Astrocyte (in vitro differentiated cells and primary cell): Measurements from ENCODE around the gene PIAS3. TPM values are rescaled to one million over a fixed set of nuclear protein-coding genes. Genes with fewer than 3 reads are reported as not detected.

Source experiments
- DNase-seq: peaks from one replicate; pipeline ENCODE4 v3.0.0-alpha.2; 2010; ENCODE audit warnings: low read depth
- FAIRE-seq: peaks from 2 replicates; lab custom pipeline; 2011; peaks lifted over from hg19 to GRCh38; lab: Jason Lieb, UNC
- H2AFZ ChIP-seq: 2 replicates; pipeline ENCODE4 v1.6.0; 2012; ENCODE audit warnings: low read depth, low read length, inconsistent platforms
- H3K27ac ChIP-seq: 2 replicates; pipeline ENCODE4 v1.5.1; 2011; ENCODE audit warnings: low read depth, low read length, inconsistent platforms
- H3K27me3 ChIP-seq: 2 replicates; pipeline ENCODE4 v1.6.0; 2011; ENCODE audit warnings: low read length, inconsistent platforms; ENCODE audit not compliant: insufficient read depth
- H3K36me3 ChIP-seq: 2 replicates; pipeline ENCODE4 v1.5.1; 2011; ENCODE audit warnings: low read length, inconsistent platforms; ENCODE audit not compliant: insufficient read depth
- H3K4me1 ChIP-seq: 2 replicates; pipeline ENCODE4 v1.5.1; 2011; ENCODE audit warnings: low read length, inconsistent platforms; ENCODE audit not compliant: insufficient read depth
- H3K4me2 ChIP-seq: 2 replicates; pipeline ENCODE4 v1.6.0; 2012; ENCODE audit warnings: low read length, inconsistent platforms
- H3K4me3 ChIP-seq: 2 replicates; pipeline ENCODE4 v1.5.1; 2011; ENCODE audit warnings: low read depth, mild to moderate bottlenecking, low read length, inconsistent platforms; ENCODE audit not compliant: insufficient read depth
- H3K79me2 ChIP-seq: 2 replicates; pipeline ENCODE4 v1.6.0; 2012; ENCODE audit warnings: mild to moderate bottlenecking, low read length, inconsistent platforms; ENCODE audit not compliant: insufficient read depth
- H3K9ac ChIP-seq: 2 replicates; pipeline ENCODE4 v1.6.0; 2012; ENCODE audit warnings: mild to moderate bottlenecking, low read length, inconsistent platforms
- H3K9me3 ChIP-seq: 2 replicates; pipeline ENCODE4 v1.5.1; 2012; ENCODE audit warnings: low read depth, mild to moderate bottlenecking, low read length, inconsistent platforms; ENCODE audit not compliant: insufficient read depth
- H4K20me1 ChIP-seq: 2 replicates; pipeline ENCODE4 v1.6.0; 2012; ENCODE audit warnings: low read length, inconsistent platforms; ENCODE audit not compliant: insufficient read depth
- H3K27ac Mint-ChIP-seq: one replicate; pipeline ENCODE4 v1.8.0; 2021; ENCODE audit warnings: mild to moderate bottlenecking, mixed read lengths; ENCODE audit not compliant: unreplicated experiment
- H3K27me3 Mint-ChIP-seq: one replicate; pipeline ENCODE4 v1.8.0; 2021; ENCODE audit warnings: low read depth, mixed read lengths; ENCODE audit not compliant: unreplicated experiment
- H3K36me3 Mint-ChIP-seq: one replicate; pipeline ENCODE4 v1.8.0; 2021; ENCODE audit warnings: low read depth, mixed read lengths; ENCODE audit not compliant: unreplicated experiment
- H3K4me1 Mint-ChIP-seq: one replicate; pipeline ENCODE4 v1.8.0; 2021; ENCODE audit warnings: low read depth, mixed read lengths; ENCODE audit not compliant: unreplicated experiment
- H3K4me3 Mint-ChIP-seq: one replicate; pipeline ENCODE4 v1.8.0; 2021; ENCODE audit warnings: mild to moderate bottlenecking, moderate library complexity, mixed read lengths; ENCODE audit not compliant: unreplicated experiment
- H3K9me3 Mint-ChIP-seq: one replicate; pipeline ENCODE4 v1.8.0; 2021; ENCODE audit warnings: mild to moderate bottlenecking, mixed read lengths; ENCODE audit not compliant: unreplicated experiment
- CTCF ChIP-seq: IDR thresholded peaks from 2 replicates; pipeline ENCODE4 v1.5.1; 2011; ENCODE audit warnings: low read depth, mild to moderate bottlenecking, inconsistent platforms, low read length, moderate library complexity; ENCODE audit not compliant: insufficient read depth
- EZH2 ChIP-seq: IDR thresholded peaks from 2 replicates; pipeline ENCODE4 v1.6.1; 2012; ENCODE audit warnings: mild to moderate bottlenecking, low read length, inconsistent platforms; ENCODE audit not compliant: insufficient read depth
- total RNA-seq: library from RNA; stranded (reverse); gene quantifications from 2 replicates; pipeline ENCODE4 v1.2.1, GENCODE V29; 2021

The PIAS3 gene
- total RNA-seq, 1 donor from 2014 or later = 42.6 TPM

GRCh38 chr1:145827966-145828365 lies 30.9 kb downstream of the PIAS3 start:
- no peaks in the 10 kb centered on the region for H3K27me3 Mint-ChIP-seq
- Histone ChIP-seq H3K4me2 (no peak overlapping the region), H3K27me3 (no peaks in the 10 kb centered on the region), H3K36me3 (peaks cover 42% of the 10 kb centered on the region), H3K27ac (no peak overlapping the region), H3K9ac (no peak overlapping the region), H4K20me1 (peaks cover 4% of the 10 kb centered on the region), H2AFZ (no peak overlapping the region), H3K4me1 (peaks cover 3% of the 10 kb centered on the region), H3K79me2 (peaks cover 31% of the 10 kb centered on the region), H3K9me3 (no peaks in the 10 kb centered on the region), H3K4me3 (no peak overlapping the region)
- H3K9me3 Mint-ChIP-seq = no peaks in the 10 kb centered on the region
- H3K4me3 Mint-ChIP-seq = no peak overlapping the region
- DNase-seq = no peak
- H3K27ac Mint-ChIP-seq = no peak overlapping the region
- H3K36me3 Mint-ChIP-seq = peaks cover 42% of the 10 kb centered on the region
- FAIRE-seq = no peak
- no peak for TF ChIP-seq EZH2
- no peak for TF ChIP-seq CTCF
- H3K4me1 Mint-ChIP-seq = peaks cover 12% of the 10 kb centered on the region

GRCh38 chr1:145826030-145826429 lies 32.9 kb downstream of the PIAS3 start:
- peaks cover 3% of the 10 kb centered on the region for H3K4me1 ChIP-seq
- no peaks in the 10 kb centered on the region for H3K27me3 ChIP-seq
- Mint-ChIP-seq H3K36me3 (peaks cover 34% of the 10 kb centered on the region), H3K27me3 (no peaks in the 10 kb centered on the region), H3K4me3 (peak overlapping the region; percentile 99), H3K9me3 (no peaks in the 10 kb centered on the region), H3K27ac (no peak overlapping the region), H3K4me1 (peaks cover 12% of the 10 kb centered on the region)
- no peak for DNase-seq
- H3K4me3 ChIP-seq = no peak overlapping the region
- peaks cover 31% of the 10 kb centered on the region for H3K36me3 ChIP-seq
- no peak overlapping the region for H3K9ac ChIP-seq
- H2AFZ ChIP-seq = no peak overlapping the region
- peak overlapping the region; percentile 88 for H3K4me2 ChIP-seq
- H3K79me2 ChIP-seq = peaks cover 34% of the 10 kb centered on the region
- TF ChIP-seq CTCF = no peak
- TF ChIP-seq EZH2 = no peak
- H3K9me3 ChIP-seq = no peaks in the 10 kb centered on the region
- H3K27ac ChIP-seq = no peak overlapping the region
- FAIRE-seq = no peak
- H4K20me1 ChIP-seq = peaks cover 4% of the 10 kb centered on the region

GRCh38 chr1:145824499-145824842 lies 34.4 kb downstream of the PIAS3 start:
- H3K36me3 Mint-ChIP-seq = peaks cover 26% of the 10 kb centered on the region
- Histone ChIP-seq H3K27ac (peak overlapping the region; percentile 92), H3K27me3 (no peaks in the 10 kb centered on the region), H4K20me1 (peaks cover 4% of the 10 kb centered on the region), H3K79me2 (peaks cover 36% of the 10 kb centered on the region), H3K4me2 (peak overlapping the region; percentile 88), H3K9ac (peak overlapping the region; percentile 95), H2AFZ (peak overlapping the region; percentile 77), H3K4me1 (peaks cover 3% of the 10 kb centered on the region), H3K4me3 (peak overlapping the region; percentile 92), H3K9me3 (no peaks in the 10 kb centered on the region), H3K36me3 (peaks cover 26% of the 10 kb centered on the region)
- DNase-seq (no peak), FAIRE-seq (no peak)
- peaks cover 12% of the 10 kb centered on the region for H3K4me1 Mint-ChIP-seq
- peak overlapping the region; percentile 94 for H3K27ac Mint-ChIP-seq
- no peaks in the 10 kb centered on the region for H3K9me3 Mint-ChIP-seq
- no peaks in the 10 kb centered on the region for H3K27me3 Mint-ChIP-seq
- H3K4me3 Mint-ChIP-seq = peak overlapping the region; percentile 99
- TF ChIP-seq EZH2 (no peak), CTCF (no peak)
